T-helper 17 cell (primary cell): ENCODE measurements around the gene ARRDC4. TPM values are rescaled to one million over a fixed set of nuclear protein-coding genes. Genes with fewer than 3 reads are reported as not detected.
"Not testable (repeated sequence)": the region's sequence is repeated elsewhere in the genome, so short reads cannot be mapped to it uniquely, and the experiment has no call there.

Experiments
- ATAC-seq: fragments of 150-1000 bp; cut with Tn5 transposase; 2 replicates; pipeline ENCODE4 v1.10.0; 2021; ENCODE audit warnings: mild to moderate bottlenecking, moderate library complexity
- DNase-seq, 3 donors: peaks; one replicate each; pipeline versions ENCODE4 v3.0.0 to v3.0.0-alpha.2; 2020 to 2021
- H3K9me3 ChIP-seq: one replicate; pipeline ENCODE4 v1.7.0; 2013; ENCODE audit warnings: low read length, mild to moderate bottlenecking; ENCODE audit not compliant: control insufficient read depth, poor library complexity, severe bottlenecking
- H3K27ac Mint-ChIP-seq: one replicate; pipeline ENCODE4 v1.8.0; 2022; ENCODE audit warnings: mild to moderate bottlenecking, moderate library complexity, mixed read lengths
- H3K27me3 Mint-ChIP-seq: one replicate; pipeline ENCODE4 v1.8.0; 2022; ENCODE audit warnings: mixed read lengths
- H3K36me3 Mint-ChIP-seq: one replicate; pipeline ENCODE4 v1.8.0; 2022; ENCODE audit warnings: low read depth, mixed read lengths
- H3K4me1 Mint-ChIP-seq: one replicate; pipeline ENCODE4 v1.8.0; 2022; ENCODE audit warnings: mild to moderate bottlenecking, mixed read lengths
- H3K4me3 Mint-ChIP-seq: one replicate; pipeline ENCODE4 v1.8.0; 2022; ENCODE audit warnings: mild to moderate bottlenecking, moderate library complexity, mixed read lengths
- total RNA-seq, 4 donors: library from RNA in 2 of 4; stranded (reverse) in 2 of 4; gene quantifications; one replicate each; pipeline ENCODE4 v1.2.3 and lab custom pipeline; 2022 to 2026

Gene ARRDC4
- total RNA-seq, 2 donors from 2014 or later = 1.4 to 2.0 TPM

GRCh38 chr15:97976129-97976528, 15.6 kb downstream of the ARRDC4 start:
- Mint-ChIP-seq H3K36me3 (peaks cover 2% of the 10 kb centered on the region), H3K27ac (no peak overlapping the region), H3K4me1 (no peaks in the 10 kb centered on the region), H3K27me3 (no peaks in the 10 kb centered on the region), H3K4me3 (no peak overlapping the region)
- ATAC-seq (no peak), DNase-seq (no peak)
- no peaks in the 10 kb centered on the region for H3K9me3 ChIP-seq

- Mint-ChIP-seq H3K27me3 (no peaks in the 10 kb centered on the region), H3K4me3 (no peak overlapping the region), H3K4me1 (no peaks in the 10 kb centered on the region), H3K36me3 (no peaks in the 10 kb centered on the region), H3K27ac (no peak overlapping the region)
- no peaks in the 10 kb centered on the region for H3K9me3 ChIP-seq
- ATAC-seq (no peak), DNase-seq (no peak)
Measured at GRCh38 chr15:97976766-97977503, 16.4 kb downstream of the ARRDC4 start.

GRCh38 chr15:97977734-97978133, 17.2 kb downstream of the ARRDC4 start:
- H3K27ac Mint-ChIP-seq = no peak overlapping the region
- DNase-seq (no peak), ATAC-seq (no peak)
- H3K9me3 ChIP-seq = no peaks in the 10 kb centered on the region
- H3K36me3 Mint-ChIP-seq = no peaks in the 10 kb centered on the region
- H3K4me3 Mint-ChIP-seq = no peak overlapping the region
- no peaks in the 10 kb centered on the region for H3K27me3 Mint-ChIP-seq
- no peaks in the 10 kb centered on the region for H3K4me1 Mint-ChIP-seq

GRCh38 chr15:97978401-97979139, 18.1 kb downstream of the ARRDC4 start:
- no peaks in the 10 kb centered on the region for H3K27me3 Mint-ChIP-seq
- no peak overlapping the region for H3K4me3 Mint-ChIP-seq
- no peaks in the 10 kb centered on the region for H3K9me3 ChIP-seq
- DNase-seq = no peak
- H3K36me3 Mint-ChIP-seq = no peaks in the 10 kb centered on the region
- no peak overlapping the region for H3K27ac Mint-ChIP-seq
- no peak for ATAC-seq
- no peaks in the 10 kb centered on the region for H3K4me1 Mint-ChIP-seq

- ATAC-seq = no peak
- Mint-ChIP-seq H3K36me3 (no peaks in the 10 kb centered on the region), H3K27me3 (no peaks in the 10 kb centered on the region), H3K4me3 (no peak overlapping the region), H3K4me1 (no peaks in the 10 kb centered on the region), H3K27ac (no peak overlapping the region)
- H3K9me3 ChIP-seq = no peaks in the 10 kb centered on the region
- no peak for DNase-seq
Measured at GRCh38 chr15:97979140-97979520, 18.6 kb downstream of the ARRDC4 start.

GRCh38 chr15:97981058-97981457, 20.6 kb downstream of the ARRDC4 start:
- no peaks in the 10 kb centered on the region for H3K9me3 ChIP-seq
- DNase-seq (no peak), ATAC-seq (no peak)
- no peaks in the 10 kb centered on the region for H3K27me3 Mint-ChIP-seq
- no peaks in the 10 kb centered on the region for H3K4me1 Mint-ChIP-seq
- H3K36me3 Mint-ChIP-seq = no peaks in the 10 kb centered on the region
- H3K27ac Mint-ChIP-seq = no peak overlapping the region
- H3K4me3 Mint-ChIP-seq = no peak overlapping the region

- ATAC-seq (no peak), DNase-seq (no peak)
- H3K36me3 Mint-ChIP-seq = no peaks in the 10 kb centered on the region
- H3K27me3 Mint-ChIP-seq = no peaks in the 10 kb centered on the region
- H3K27ac Mint-ChIP-seq = no peak overlapping the region
- no peaks in the 10 kb centered on the region for H3K9me3 ChIP-seq
- no peak overlapping the region for H3K4me3 Mint-ChIP-seq
- no peaks in the 10 kb centered on the region for H3K4me1 Mint-ChIP-seq
Measured at GRCh38 chr15:97981758-97982157, 21.3 kb downstream of the ARRDC4 start.

GRCh38 chr15:97984157-97984556, 23.7 kb downstream of the ARRDC4 start:
- H3K9me3 ChIP-seq = no peaks in the 10 kb centered on the region
- ATAC-seq = no peak
- Mint-ChIP-seq H3K4me1 (no peaks in the 10 kb centered on the region), H3K27me3 (no peaks in the 10 kb centered on the region), H3K27ac (no peak overlapping the region), H3K36me3 (no peaks in the 10 kb centered on the region), H3K4me3 (no peak overlapping the region)
- DNase-seq = no peak

GRCh38 chr15:97985979-97986378, 25.5 kb downstream of the ARRDC4 start:
- H3K36me3 Mint-ChIP-seq = not testable (repeated sequence)

GRCh38 chr15:97986781-97987180, 26.3 kb downstream of the ARRDC4 start:
- Mint-ChIP-seq H3K4me3 (no peak overlapping the region), H3K4me1 (no peaks in the 10 kb centered on the region)
- DNase-seq = no peak

More at GRCh38 chr15:97985979-97986378, 25.5 kb downstream of the ARRDC4 start:
- not testable (repeated sequence) for H3K4me3 Mint-ChIP-seq, H3K27ac Mint-ChIP-seq, H3K9me3 ChIP-seq, H3K4me1 Mint-ChIP-seq, H3K27me3 Mint-ChIP-seq, ATAC-seq, DNase-seq

GRCh38 chr15:97989299-97989698, 28.8 kb downstream of the ARRDC4 start:
- H3K36me3 Mint-ChIP-seq = no peaks in the 10 kb centered on the region
- no peak overlapping the region for H3K4me3 Mint-ChIP-seq
- no peak for ATAC-seq
- H3K27ac Mint-ChIP-seq = no peak overlapping the region
- no peaks in the 10 kb centered on the region for H3K9me3 ChIP-seq
- H3K27me3 Mint-ChIP-seq = no peaks in the 10 kb centered on the region
- no peak for DNase-seq
- H3K4me1 Mint-ChIP-seq = no peaks in the 10 kb centered on the region

More at GRCh38 chr15:97986781-97987180, 26.3 kb downstream of the ARRDC4 start:
- ATAC-seq = no peak
- Mint-ChIP-seq H3K36me3 (no peaks in the 10 kb centered on the region), H3K27ac (no peak overlapping the region), H3K27me3 (no peaks in the 10 kb centered on the region)
- H3K9me3 ChIP-seq = no peaks in the 10 kb centered on the region

GRCh38 chr15:97991972-97992541, 31.6 kb downstream of the ARRDC4 start:
- H3K9me3 ChIP-seq = no peaks in the 10 kb centered on the region
- DNase-seq (no peak), ATAC-seq (no peak)
- no peak overlapping the region for H3K27ac Mint-ChIP-seq
- H3K27me3 Mint-ChIP-seq = no peaks in the 10 kb centered on the region
- no peak overlapping the region for H3K4me3 Mint-ChIP-seq
- no peaks in the 10 kb centered on the region for H3K36me3 Mint-ChIP-seq
- H3K4me1 Mint-ChIP-seq = peaks cover 7% of the 10 kb centered on the region

GRCh38 chr15:97992823-97993222, 32.3 kb downstream of the ARRDC4 start:
- Mint-ChIP-seq H3K36me3 (no peaks in the 10 kb centered on the region), H3K27ac (no peak overlapping the region), H3K4me1 (peaks cover 7% of the 10 kb centered on the region), H3K4me3 (no peak overlapping the region), H3K27me3 (no peaks in the 10 kb centered on the region)
- ATAC-seq = no peak
- no peaks in the 10 kb centered on the region for H3K9me3 ChIP-seq
- DNase-seq = no peak
